HG02943 (cell line): ENCODE measurements around the gene CCDC32.
A peak's percentile ranks its signal among the peaks of the same experiment; 100 is the strongest.
"Not testable (repeated sequence)": the region's sequence is repeated elsewhere in the genome, so short reads cannot be mapped to it uniquely, and the experiment has no call there.

ENCODE experiments used
- ATAC-seq: cut with Tn5 transposase; IDR thresholded peaks from one replicate; pipeline ENCODE4 v1.9.1; 2021; ENCODE audit warnings: mild to moderate bottlenecking, low read depth, moderate library complexity; ENCODE audit not compliant: unreplicated experiment

Gene CCDC32

GRCh38 chr15:40564591-40565332, at the start of gene CCDC32:
CCDC32 (minus strand) TSS chr15:40565042; CDS start chr15:40563015, 2,027 bp downstream.
- peak; percentile 85 for ATAC-seq

GRCh38 chr15:40613080-40613479, 48.2 kb upstream of the CCDC32 start:
- ATAC-seq = no peak

- ATAC-seq = no peak
These were observed 39.1 kb upstream of the CCDC32 start for GRCh38 chr15:40603935-40604334.

GRCh38 chr15:40600956-40601355, 36.1 kb upstream of the CCDC32 start:
- ATAC-seq = no peak

- ATAC-seq = no peak
These were observed 33.8 kb upstream of the CCDC32 start for GRCh38 chr15:40598672-40599071.

GRCh38 chr15:40598126-40598525, 33.3 kb upstream of the CCDC32 start:
- no peak for ATAC-seq

GRCh38 chr15:40597024-40597423, 32.2 kb upstream of the CCDC32 start:
- ATAC-seq = no peak

GRCh38 chr15:40595773-40596172, 30.9 kb upstream of the CCDC32 start:
- ATAC-seq = no peak

GRCh38 chr15:40595219-40595618, 30.4 kb upstream of the CCDC32 start:
- ATAC-seq = no peak

GRCh38 chr15:40594429-40594836, 29.6 kb upstream of the CCDC32 start:
- ATAC-seq = peak; percentile 40

GRCh38 chr15:40593588-40594428, 29.0 kb upstream of the CCDC32 start, which contains the start of gene KNL1:
KNL1 (plus strand) TSS chr15:40594249; CDS start chr15:40602932, 8,683 bp downstream.
- peak; percentile 69 for ATAC-seq

GRCh38 chr15:40593165-40593564, 28.3 kb upstream of the CCDC32 start:
- no peak for ATAC-seq

- no peak for ATAC-seq
These were observed 26.5 kb upstream of the CCDC32 start for GRCh38 chr15:40591389-40591788.

GRCh38 chr15:40590667-40591050, 25.8 kb upstream of the CCDC32 start:
- ATAC-seq = no peak

GRCh38 chr15:40584191-40584590, 19.3 kb upstream of the CCDC32 start:
- no peak for ATAC-seq

- no peak for ATAC-seq
These were observed 17.9 kb upstream of the CCDC32 start for GRCh38 chr15:40582726-40583246.

- not testable (repeated sequence) for ATAC-seq
These were observed 17.0 kb upstream of the CCDC32 start for GRCh38 chr15:40581796-40582195.

- no peak for ATAC-seq
These were observed 14.1 kb upstream of the CCDC32 start for GRCh38 chr15:40578892-40579291.

GRCh38 chr15:40576914-40577313, 12.1 kb upstream of the CCDC32 start:
- not testable (repeated sequence) for ATAC-seq

GRCh38 chr15:40575113-40575512, 10.3 kb upstream of the CCDC32 start:
- ATAC-seq = no peak
